ENCODE data around the gene CD99L2.

GRCh38 chrX:150834695-150835094 lies 63.8 kb downstream of the CD99L2 start:
- TF ChIP-seq, protein P1, sequence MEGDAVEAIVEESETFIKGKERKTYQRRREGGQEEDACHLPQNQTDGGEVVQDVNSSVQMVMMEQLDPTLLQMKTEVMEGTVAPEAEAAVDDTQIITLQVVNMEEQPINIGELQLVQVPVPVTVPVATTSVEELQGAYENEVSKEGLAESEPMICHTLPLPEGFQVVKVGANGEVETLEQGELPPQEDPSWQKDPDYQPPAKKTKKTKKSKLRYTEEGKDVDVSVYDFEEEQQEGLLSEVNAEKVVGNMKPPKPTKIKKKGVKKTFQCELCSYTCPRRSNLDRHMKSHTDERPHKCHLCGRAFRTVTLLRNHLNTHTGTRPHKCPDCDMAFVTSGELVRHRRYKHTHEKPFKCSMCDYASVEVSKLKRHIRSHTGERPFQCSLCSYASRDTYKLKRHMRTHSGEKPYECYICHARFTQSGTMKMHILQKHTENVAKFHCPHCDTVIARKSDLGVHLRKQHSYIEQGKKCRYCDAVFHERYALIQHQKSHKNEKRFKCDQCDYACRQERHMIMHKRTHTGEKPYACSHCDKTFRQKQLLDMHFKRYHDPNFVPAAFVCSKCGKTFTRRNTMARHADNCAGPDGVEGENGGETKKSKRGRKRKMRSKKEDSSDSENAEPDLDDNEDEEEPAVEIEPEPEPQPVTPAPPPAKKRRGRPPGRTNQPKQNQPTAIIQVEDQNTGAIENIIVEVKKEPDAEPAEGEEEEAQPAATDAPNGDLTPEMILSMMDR (IDR thresholded peaks at IDR 0.05), result no peak
- no peak for TF ChIP-seq POLR2A (IDR thresholded peaks at IDR 0.05)

All from adrenal gland (tissue), 5 donors.